ENCODE results near the gene RIBC2. TPM values are rescaled to one million over a fixed set of nuclear protein-coding genes. Genes with fewer than 3 reads are reported as not detected.
"Not testable (repeated sequence)": the region's sequence is repeated elsewhere in the genome, so short reads cannot be mapped to it uniquely, and the experiment has no call there.

Gene RIBC2, protein sequence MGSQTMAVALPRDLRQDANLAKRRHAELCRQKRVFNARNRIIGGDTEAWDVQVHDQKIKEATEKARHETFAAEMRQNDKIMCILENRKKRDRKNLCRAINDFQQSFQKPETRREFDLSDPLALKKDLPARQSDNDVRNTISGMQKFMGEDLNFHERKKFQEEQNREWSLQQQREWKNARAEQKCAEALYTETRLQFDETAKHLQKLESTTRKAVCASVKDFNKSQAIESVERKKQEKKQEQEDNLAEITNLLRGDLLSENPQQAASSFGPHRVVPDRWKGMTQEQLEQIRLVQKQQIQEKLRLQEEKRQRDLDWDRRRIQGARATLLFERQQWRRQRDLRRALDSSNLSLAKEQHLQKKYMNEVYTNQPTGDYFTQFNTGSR
- 0.93 and 1.2 TPM in 2 replicates for polyA plus RNA-seq (2013)

DNA sequence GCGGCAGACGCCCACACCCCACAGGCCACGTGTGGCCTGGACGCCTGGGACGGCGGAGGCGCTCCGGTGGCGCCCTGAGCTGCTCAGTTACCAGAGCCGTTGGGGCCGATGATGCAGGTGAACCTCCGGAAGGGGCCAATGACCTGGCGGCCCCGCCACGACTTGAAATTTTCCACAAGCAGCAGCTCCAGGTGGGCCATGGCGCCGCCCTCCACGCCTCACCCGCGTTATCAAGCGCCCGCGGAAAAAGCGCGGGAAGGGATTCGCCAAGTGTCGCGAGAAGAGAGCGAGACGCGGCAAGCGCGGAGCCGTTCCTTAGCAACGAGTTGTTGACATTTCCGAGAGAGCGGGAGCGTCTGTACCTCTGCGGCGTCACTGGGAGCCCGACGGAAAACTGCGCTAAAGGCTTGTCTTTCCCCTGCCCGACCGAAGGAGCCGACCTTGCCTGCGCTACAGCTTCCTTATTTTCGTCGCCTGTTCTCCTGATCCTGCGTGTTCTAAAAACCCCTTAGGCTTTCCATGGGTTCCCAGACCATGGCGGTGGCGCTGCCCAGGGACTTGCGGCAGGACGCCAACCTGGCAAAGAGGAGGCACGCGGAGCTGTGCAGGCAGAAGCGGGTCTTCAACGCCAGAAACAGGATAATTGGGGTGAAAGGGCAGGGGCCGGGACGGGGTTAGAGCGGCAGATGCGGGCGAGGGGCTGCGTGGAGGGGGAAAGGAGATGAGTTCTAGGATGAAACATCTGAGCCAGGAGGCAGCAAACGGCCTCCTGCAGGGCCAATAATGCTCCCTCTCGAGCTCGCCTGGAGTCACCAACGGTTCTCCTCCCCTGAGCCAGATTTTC, at the start of gene RIBC2, which contains the start of gene SMC1B:
Gene RIBC2 (plus strand): TSS at position 326 of the 844 bp plus-strand sequence. CDS start 194 bp downstream, at position 520.
Gene SMC1B (minus strand): TSS at position 232 of the 844 bp plus-strand sequence. CDS start 32 bp downstream, at position 200.
- Histone ChIP-seq H2BK12ac (ENCODE audit: low read length) (peak within 1 kb of the TSS; percentile 35), H3K79me1 (ENCODE audit: low read length) (peaks cover 6% of the 10 kb centered on the region), H2BK120ac (ENCODE audit: insufficient read depth, low read length, poor library complexity) (peak within 1 kb of the TSS; percentile 3), H3K36me3 (ENCODE audit: control insufficient read depth in 1 of 2, insufficient read depth in 2 of 2, low read length in 2 of 2) (no peaks in the 10 kb centered on the region), H3K4me3 (ENCODE audit: low read depth, low read length) (peak within 1 kb of the TSS; percentile 56), H3K4ac (ENCODE audit: low read depth, low read length) (no peak within 1 kb of the TSS), H2AK5ac (ENCODE audit: low read length) (peak within 1 kb of the TSS; percentile 52), H3K4me1 (ENCODE audit: control insufficient read depth in 1 of 2, insufficient read depth in 2 of 2, low read length in 2 of 2) (peaks cover 7 to 8% of the 10 kb centered on the region in 2 experiments), H4K12ac (ENCODE audit: low read depth, low read length) (peak within 1 kb of the TSS; percentile 17), H4K8ac (ENCODE audit: low read depth, low read length) (peak within 1 kb of the TSS; percentile 76), H3K9ac (ENCODE audit: low read length) (peak within 1 kb of the TSS; percentile 13), H3K23ac (ENCODE audit: low read length) (no peak within 1 kb of the TSS), H3K27me3 (ENCODE audit: insufficient read depth, low read length) (no peaks in the 10 kb centered on the region), H2BK5ac (ENCODE audit: low read depth, low read length, poor library complexity) (no peak within 1 kb of the TSS), H3K79me2 (ENCODE audit: control insufficient read depth, insufficient read depth, low read length, poor library complexity) (peaks cover 3% of the 10 kb centered on the region), H3K14ac (ENCODE audit: low read length) (peak within 1 kb of the TSS; percentile 26), H3K27ac (ENCODE audit: low read depth, low read length) (no peak within 1 kb of the TSS), H2AFZ (ENCODE audit: insufficient read depth, low read length, poor library complexity) (peak within 1 kb of the TSS; percentile 68), H4K91ac (ENCODE audit: low read depth, low read length) (peak within 1 kb of the TSS; percentile 53), H3K9me3 (ENCODE audit: insufficient read depth, low read depth, low read length) (peaks cover 6% of the 10 kb centered on the region), H3K4me2 (ENCODE audit: low read length) (peak within 1 kb of the TSS; percentile 78), H3K18ac (ENCODE audit: low read length) (no peak within 1 kb of the TSS)
- no CpG with 5 or more reads among the region's 68 CpGs for WGBS (ENCODE audit: extremely low coverage, insufficient coverage, insufficient read length)
- peak; percentile 61 to 94 for DNase-seq

DNA sequence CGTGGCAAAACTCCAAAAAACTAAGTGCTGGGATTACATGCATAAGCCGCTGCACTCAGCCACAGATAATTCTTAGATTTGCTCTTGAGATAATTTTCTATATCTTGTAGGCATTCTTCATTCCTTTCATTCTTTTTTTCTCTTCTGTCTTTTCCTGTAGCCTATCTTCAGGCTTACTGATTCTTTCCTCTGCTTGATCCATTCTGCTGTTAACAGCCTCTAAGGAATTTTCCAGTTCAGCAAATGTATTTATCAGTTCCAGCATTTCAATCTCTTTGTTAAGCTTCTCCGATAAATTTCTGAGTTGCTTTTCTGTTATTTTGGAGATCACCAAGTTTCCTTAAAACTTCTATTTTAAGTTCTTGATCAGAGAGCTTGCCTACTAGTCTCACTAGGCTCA, 46.8 kb upstream of the RIBC2 start:
- no peak overlapping the region for H2AK5ac ChIP-seq (ENCODE audit: low read length)
- no peak overlapping the region for H4K8ac ChIP-seq (ENCODE audit: low read depth, low read length)
- no peak overlapping the region for H2BK120ac ChIP-seq (ENCODE audit: insufficient read depth, low read length, poor library complexity)
- H2AFZ ChIP-seq (ENCODE audit: insufficient read depth, low read length, poor library complexity), result no peak overlapping the region
- peak in 1 of 2 donors; percentile 35 for DNase-seq
- H2BK5ac ChIP-seq (ENCODE audit: low read depth, low read length, poor library complexity), result no peak overlapping the region
- no peak overlapping the region for H3K27ac ChIP-seq (ENCODE audit: low read depth, low read length)
- no peak overlapping the region for H3K9ac ChIP-seq (ENCODE audit: low read length)
- no peak overlapping the region for H3K18ac ChIP-seq (ENCODE audit: low read length)
- no peak overlapping the region for H3K4me2 ChIP-seq (ENCODE audit: low read length)
- H3K4me3 ChIP-seq (ENCODE audit: low read depth, low read length), result no peak overlapping the region
- no peaks in the 10 kb centered on the region for H3K36me3 ChIP-seq (ENCODE audit: control insufficient read depth in 1 of 2, insufficient read depth in 2 of 2, low read length in 2 of 2)
- no peak overlapping the region for H2BK12ac ChIP-seq (ENCODE audit: low read length)
- no peak overlapping the region for H4K91ac ChIP-seq (ENCODE audit: low read depth, low read length)
- H3K14ac ChIP-seq (ENCODE audit: low read length), result no peak overlapping the region
- H3K79me2 ChIP-seq (ENCODE audit: control insufficient read depth, insufficient read depth, low read length, poor library complexity), result no peaks in the 10 kb centered on the region
- WGBS (ENCODE audit: extremely low coverage, insufficient coverage, insufficient read length), result no CpG with 5 or more reads among the region's 3 CpGs
- no peak overlapping the region for H4K12ac ChIP-seq (ENCODE audit: low read depth, low read length)
- H3K23ac ChIP-seq (ENCODE audit: low read length), result no peak overlapping the region
- no peaks in the 10 kb centered on the region for H3K27me3 ChIP-seq (ENCODE audit: insufficient read depth, low read length)
- no peak overlapping the region for H3K4ac ChIP-seq (ENCODE audit: low read depth, low read length)
- peaks cover 3% of the 10 kb centered on the region for H3K9me3 ChIP-seq (ENCODE audit: insufficient read depth, low read depth, low read length)
- H3K4me1 ChIP-seq (ENCODE audit: control insufficient read depth in 1 of 2, insufficient read depth in 2 of 2, low read length in 2 of 2), result no peaks in the 10 kb centered on the region
- no peaks in the 10 kb centered on the region for H3K79me1 ChIP-seq (ENCODE audit: low read length)

DNA sequence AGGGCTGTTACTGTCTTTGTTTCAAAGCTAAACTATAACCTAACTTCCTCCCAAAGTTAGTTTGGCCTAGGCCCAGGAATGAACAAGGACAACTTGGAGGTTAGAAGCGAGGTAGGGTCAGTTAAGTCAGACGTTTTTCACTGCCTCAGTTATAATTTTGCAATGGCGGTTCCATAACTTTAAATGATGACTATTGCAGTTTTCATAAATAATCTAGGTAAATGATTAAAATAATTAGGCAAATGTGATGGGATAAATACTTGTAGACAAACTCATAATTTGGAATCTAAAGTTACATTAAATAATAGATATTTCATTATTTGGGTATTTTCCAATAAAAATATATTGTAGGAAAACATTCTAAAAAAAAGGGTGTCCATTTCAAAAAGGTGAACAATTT, 39.9 kb upstream of the RIBC2 start:
- H2BK12ac ChIP-seq (ENCODE audit: low read length); H3K14ac ChIP-seq (ENCODE audit: low read length); H4K8ac ChIP-seq (ENCODE audit: low read depth, low read length); H3K79me1 ChIP-seq (ENCODE audit: low read length); H3K23ac ChIP-seq (ENCODE audit: low read length); H4K12ac ChIP-seq (ENCODE audit: low read depth, low read length); H3K4me1 ChIP-seq (ENCODE audit: control insufficient read depth in 1 of 2, insufficient read depth in 2 of 2, low read length in 2 of 2); H3K79me2 ChIP-seq (ENCODE audit: control insufficient read depth, insufficient read depth, low read length, poor library complexity); H3K27me3 ChIP-seq (ENCODE audit: insufficient read depth, low read length); H3K4me3 ChIP-seq (ENCODE audit: low read depth, low read length); H4K91ac ChIP-seq (ENCODE audit: low read depth, low read length); H2AFZ ChIP-seq (ENCODE audit: insufficient read depth, low read length, poor library complexity); H3K36me3 ChIP-seq (ENCODE audit: control insufficient read depth in 1 of 2, insufficient read depth in 2 of 2, low read length in 2 of 2); H2BK5ac ChIP-seq (ENCODE audit: low read depth, low read length, poor library complexity); H3K4ac ChIP-seq (ENCODE audit: low read depth, low read length); H3K4me2 ChIP-seq (ENCODE audit: low read length); H3K27ac ChIP-seq (ENCODE audit: low read depth, low read length); H3K9ac ChIP-seq (ENCODE audit: low read length); H3K9me3 ChIP-seq (ENCODE audit: insufficient read depth, low read depth, low read length); DNase-seq; H2BK120ac ChIP-seq (ENCODE audit: insufficient read depth, low read length, poor library complexity); H3K18ac ChIP-seq (ENCODE audit: low read length); H2AK5ac ChIP-seq (ENCODE audit: low read length): not testable (repeated sequence)
- no CpG with 5 or more reads among the region's 3 CpGs for WGBS (ENCODE audit: extremely low coverage, insufficient coverage, insufficient read length)

DNA sequence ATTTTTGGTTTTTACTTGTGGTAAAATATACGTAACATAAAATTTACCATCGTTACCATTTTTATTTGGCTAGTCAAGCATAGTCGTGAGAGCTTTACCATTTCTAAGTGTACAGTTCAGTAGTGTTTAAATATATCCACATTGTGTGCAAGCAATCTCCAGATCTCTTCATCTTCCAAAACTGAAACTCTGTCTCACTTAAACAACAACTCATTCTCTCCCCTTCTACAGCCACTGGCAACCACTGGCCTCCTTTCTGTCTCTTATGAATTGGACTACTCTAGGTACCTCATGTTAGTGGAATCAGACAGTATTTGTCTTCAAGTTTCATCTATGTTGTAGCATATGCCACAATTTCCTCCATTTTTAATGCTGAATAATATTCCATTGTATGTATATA, 37.5 kb upstream of the RIBC2 start:
- H2AK5ac ChIP-seq (ENCODE audit: low read length), result no peak overlapping the region
- H2AFZ ChIP-seq (ENCODE audit: insufficient read depth, low read length, poor library complexity), result no peak overlapping the region
- no peak overlapping the region for H3K27ac ChIP-seq (ENCODE audit: low read depth, low read length)
- no peak overlapping the region for H3K9ac ChIP-seq (ENCODE audit: low read length)
- no peak overlapping the region for H3K18ac ChIP-seq (ENCODE audit: low read length)
- no peaks in the 10 kb centered on the region for H3K79me1 ChIP-seq (ENCODE audit: low read length)
- no peak overlapping the region for H3K4ac ChIP-seq (ENCODE audit: low read depth, low read length)
- no peaks in the 10 kb centered on the region for H3K79me2 ChIP-seq (ENCODE audit: control insufficient read depth, insufficient read depth, low read length, poor library complexity)
- no peaks in the 10 kb centered on the region for H3K27me3 ChIP-seq (ENCODE audit: insufficient read depth, low read length)
- H2BK120ac ChIP-seq (ENCODE audit: insufficient read depth, low read length, poor library complexity), result no peak overlapping the region
- no peak for DNase-seq
- no peaks in the 10 kb centered on the region for H3K4me1 ChIP-seq (ENCODE audit: control insufficient read depth in 1 of 2, insufficient read depth in 2 of 2, low read length in 2 of 2)
- H2BK12ac ChIP-seq (ENCODE audit: low read length), result no peak overlapping the region
- no peak overlapping the region for H3K14ac ChIP-seq (ENCODE audit: low read length)
- no peaks in the 10 kb centered on the region for H3K36me3 ChIP-seq (ENCODE audit: control insufficient read depth in 1 of 2, insufficient read depth in 2 of 2, low read length in 2 of 2)
- no peak overlapping the region for H2BK5ac ChIP-seq (ENCODE audit: low read depth, low read length, poor library complexity)
- H4K8ac ChIP-seq (ENCODE audit: low read depth, low read length), result no peak overlapping the region
- no peak overlapping the region for H3K23ac ChIP-seq (ENCODE audit: low read length)
- no CpG with 5 or more reads among the region's 3 CpGs for WGBS (ENCODE audit: extremely low coverage, insufficient coverage, insufficient read length)
- no peak overlapping the region for H3K4me3 ChIP-seq (ENCODE audit: low read depth, low read length)
- no peak overlapping the region for H4K12ac ChIP-seq (ENCODE audit: low read depth, low read length)
- H4K91ac ChIP-seq (ENCODE audit: low read depth, low read length), result no peak overlapping the region
- H3K9me3 ChIP-seq (ENCODE audit: insufficient read depth, low read depth, low read length), result no peaks in the 10 kb centered on the region
- no peak overlapping the region for H3K4me2 ChIP-seq (ENCODE audit: low read length)
